Tibial nerve (tissue), 4 donors: ENCODE results near the gene JMJD6.

Experiments
- EP300 ChIP-seq, 2 donors: sonication (generic); formaldehyde crosslinking; IDR thresholded peaks; one replicate each; pipeline ENCODE4 v1.6.1; 2017; ENCODE audit warnings: antibody characterized with exemption in 2 of 2, mild to moderate bottlenecking in 1 of 2
- POLR2A ChIP-seq, 2 donors: fragments of 450-650 bp; IDR thresholded peaks; one replicate each; pipeline ENCODE4 v1.6.1; 2017; ENCODE audit warnings: antibody characterized with exemption in 2 of 2, mild to moderate bottlenecking in 2 of 2, moderate library complexity in 2 of 2
- TF ChIP-seq, protein P1 (sequence below), 5 experiments: fragments of 200-600 bp in 3 of 5; fragments of 450-650 bp in 2 of 5; sonication (generic) in 3 of 5; IDR thresholded peaks; one replicate each; pipeline ENCODE4 v1.5.1; 2016 to 2019; ENCODE audit warnings: antibody characterized with exemption in 5 of 5, mild to moderate bottlenecking in 3 of 5, moderate library complexity in 2 of 5

- TF ChIP-seq, protein P1, sequence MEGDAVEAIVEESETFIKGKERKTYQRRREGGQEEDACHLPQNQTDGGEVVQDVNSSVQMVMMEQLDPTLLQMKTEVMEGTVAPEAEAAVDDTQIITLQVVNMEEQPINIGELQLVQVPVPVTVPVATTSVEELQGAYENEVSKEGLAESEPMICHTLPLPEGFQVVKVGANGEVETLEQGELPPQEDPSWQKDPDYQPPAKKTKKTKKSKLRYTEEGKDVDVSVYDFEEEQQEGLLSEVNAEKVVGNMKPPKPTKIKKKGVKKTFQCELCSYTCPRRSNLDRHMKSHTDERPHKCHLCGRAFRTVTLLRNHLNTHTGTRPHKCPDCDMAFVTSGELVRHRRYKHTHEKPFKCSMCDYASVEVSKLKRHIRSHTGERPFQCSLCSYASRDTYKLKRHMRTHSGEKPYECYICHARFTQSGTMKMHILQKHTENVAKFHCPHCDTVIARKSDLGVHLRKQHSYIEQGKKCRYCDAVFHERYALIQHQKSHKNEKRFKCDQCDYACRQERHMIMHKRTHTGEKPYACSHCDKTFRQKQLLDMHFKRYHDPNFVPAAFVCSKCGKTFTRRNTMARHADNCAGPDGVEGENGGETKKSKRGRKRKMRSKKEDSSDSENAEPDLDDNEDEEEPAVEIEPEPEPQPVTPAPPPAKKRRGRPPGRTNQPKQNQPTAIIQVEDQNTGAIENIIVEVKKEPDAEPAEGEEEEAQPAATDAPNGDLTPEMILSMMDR (IDR thresholded peaks at IDR 0.05), result no peak
- peak in 1 of 2 donors; percentile 65 for TF ChIP-seq EP300 (IDR thresholded peaks at IDR 0.05)
- peak in 1 of 2 donors; percentile 15 for TF ChIP-seq POLR2A (IDR thresholded peaks at IDR 0.05)
Observed at GRCh38 chr17:76710863-76711611, 15.4 kb downstream of the JMJD6 start, which contains the start of gene MXRA7.
